CD14-positive monocyte (primary cell): ENCODE data around the gene HHIPL2. TPM values are rescaled to one million over a fixed set of nuclear protein-coding genes. Genes with fewer than 3 reads are reported as not detected.
A peak's percentile ranks its signal among the peaks of the same experiment; 100 is the strongest.

Experiments used
- DNase-seq, 3 donors: peaks; one replicate each; pipeline ENCODE4 v3.0.0-alpha.2; 2011 to 2022
- H2AFZ ChIP-seq: 2 replicates; pipeline ENCODE4 v1.6.0; 2012; ENCODE audit warnings: mild to moderate bottlenecking, low read depth, low read length, inconsistent platforms; ENCODE audit not compliant: insufficient read depth, poor library complexity, severe bottlenecking
- H3K27ac ChIP-seq, 2 donors: 1 replicate in 1 of 2; 2 replicates in 1 of 2; pipeline ENCODE4 v1.5.1; 2012 to 2013; ENCODE audit warnings: low read length in 2 of 2, control low read depth in 1 of 2, inconsistent platforms in 1 of 2, low read depth in 1 of 2, mild to moderate bottlenecking in 1 of 2
- H3K27me3 ChIP-seq, 2 donors: one replicate each; pipeline versions ENCODE4 v1.6.0 to v1.6.1; 2011 to 2013; ENCODE audit warnings: low read length in 2 of 2; ENCODE audit not compliant: control insufficient read depth in 2 of 2, insufficient read depth in 2 of 2
- H3K36me3 ChIP-seq, 2 donors: replicated peaks in 1 of 2; 1 replicate in 1 of 2; 2 replicates in 1 of 2; pipeline versions ENCODE4 v1.5.1 to v1.6.1; 2012 to 2013; ENCODE audit warnings: low read length in 2 of 2, control low read depth in 1 of 2, inconsistent platforms in 1 of 2, mild to moderate bottlenecking in 1 of 2; ENCODE audit not compliant: insufficient read depth in 2 of 2, control insufficient read depth in 1 of 2
- H3K4me1 ChIP-seq, 2 donors: 1 replicate in 1 of 2; 2 replicates in 1 of 2; pipeline versions ENCODE4 v1.5.1 to v1.6.1; 2012 to 2013; ENCODE audit warnings: low read length in 2 of 2, control low read depth in 1 of 2, inconsistent platforms in 1 of 2, mild to moderate bottlenecking in 1 of 2, moderate library complexity in 1 of 2; ENCODE audit not compliant: insufficient read depth in 2 of 2, control insufficient read depth in 1 of 2
- H3K4me2 ChIP-seq: replicated peaks from 2 replicates; pipeline ENCODE3; 2012; ENCODE audit warnings: low read length, moderate library complexity, mild to moderate bottlenecking; ENCODE audit not compliant: poor library complexity, severe bottlenecking; ENCODE audit errors: extremely low read depth
- H3K4me3 ChIP-seq, 3 experiments: fragments of 200-600 bp in 1 of 3; sonication (generic) in 1 of 3; replicated peaks in 1 of 3; 1 replicate in 2 of 3; 2 replicates in 1 of 3; pipeline ENCODE4 v1.5.1; 2011 to 2013; ENCODE audit warnings: low read length in 3 of 3, mild to moderate bottlenecking in 3 of 3, control low read depth in 2 of 3, low read depth in 2 of 3, inconsistent platforms in 1 of 3, moderate library complexity in 1 of 3
- H3K79me2 ChIP-seq: 2 replicates; pipeline ENCODE4 v1.6.0; 2012; ENCODE audit warnings: mild to moderate bottlenecking, control low read depth, inconsistent platforms, low read length, moderate library complexity; ENCODE audit not compliant: insufficient read depth
- H3K9ac ChIP-seq: 2 replicates; pipeline ENCODE4 v1.6.0; 2017; ENCODE audit warnings: low read length, mild to moderate bottlenecking; ENCODE audit not compliant: insufficient read depth, poor library complexity, severe bottlenecking
- H3K9me3 ChIP-seq, 2 donors: replicated peaks in 1 of 2; 1 replicate in 1 of 2; 2 replicates in 1 of 2; pipeline versions ENCODE4 v1.5.1 to v1.6.1; 2012 to 2013; ENCODE audit warnings: low read length in 2 of 2, control low read depth in 1 of 2; ENCODE audit not compliant: control insufficient read depth in 1 of 2, insufficient read depth in 1 of 2
- H4K20me1 ChIP-seq: 2 replicates; pipeline ENCODE4 v1.6.0; 2012; ENCODE audit warnings: mild to moderate bottlenecking, low read length, control low read depth, moderate library complexity; ENCODE audit not compliant: insufficient read depth
- H3K27ac Mint-ChIP-seq, 7 donors: one replicate each; pipeline ENCODE4 v1.8.0; 2020; ENCODE audit warnings: mild to moderate bottlenecking in 7 of 7, mixed read lengths in 7 of 7, moderate library complexity in 6 of 7, inconsistent platforms in 2 of 7
- H3K27me3 Mint-ChIP-seq, 3 donors: one replicate each; pipeline ENCODE4 v1.8.0; 2021 to 2022; ENCODE audit warnings: low read depth in 3 of 3, mild to moderate bottlenecking in 3 of 3, mixed read lengths in 3 of 3, moderate library complexity in 3 of 3, inconsistent platforms in 1 of 3
- H3K36me3 Mint-ChIP-seq, 2 donors: one replicate each; pipeline ENCODE4 v1.8.0; 2020; ENCODE audit warnings: mixed read lengths in 2 of 2, inconsistent platforms in 1 of 2, mild to moderate bottlenecking in 1 of 2
- H3K4me1 Mint-ChIP-seq: one replicate; pipeline ENCODE4 v1.8.0; 2020; ENCODE audit warnings: mild to moderate bottlenecking, mixed read lengths
- H3K4me3 Mint-ChIP-seq, 2 donors: one replicate each; pipeline ENCODE4 v1.8.0; 2020; ENCODE audit warnings: mild to moderate bottlenecking in 2 of 2, mixed read lengths in 2 of 2, moderate library complexity in 1 of 2
- H3K9me3 Mint-ChIP-seq, 7 donors: one replicate each; pipeline ENCODE4 v1.8.0; 2020 to 2022; ENCODE audit warnings: mixed read lengths in 7 of 7, mild to moderate bottlenecking in 6 of 7, moderate library complexity in 6 of 7, inconsistent platforms in 2 of 7
- WGBS: methylation state at CpG from one replicate; pipeline ENCODE4 v1.1.5; 2013; ENCODE audit warnings: missing lambda C conversion rate; ENCODE audit not compliant: insufficient coverage; 5-methylcytosine and 5-hydroxymethylcytosine counted together
- intact Hi-C, 2 donors: fragments of 100-400 bp; cut with micrococcal nuclease; formaldehyde crosslinking; loops; one replicate each; pipeline versions ENCODE4 v1.15.0 to v1.15.1; 2023
- polyA plus RNA-seq, 3 donors: library from polyadenylated mRNA; depleted of rRNA in 1 of 3; unstranded in 2 of 3; stranded (reverse) in 1 of 3; fragments of 300-500 nt in 2 of 3; fragments of >200 nt in 1 of 3; fragmentation: Illumina TruSeq in 2 of 3; gene quantifications; 1 replicate in 2 of 3; 2 replicates in 1 of 3; pipeline ENCODE4 v1.2.3, GENCODE V29; 2012 to 2021
- TF ChIP-seq, protein P1 (sequence below): fragments of 200-600 bp; IDR thresholded peaks from one replicate; pipeline ENCODE4 v1.8.0; 2022; ENCODE audit warnings: antibody characterized with exemption, mild to moderate bottlenecking

Gene HHIPL2
- polyA plus RNA-seq, 3 donors: 0.08 TPM; not detected in 2

DNA sequence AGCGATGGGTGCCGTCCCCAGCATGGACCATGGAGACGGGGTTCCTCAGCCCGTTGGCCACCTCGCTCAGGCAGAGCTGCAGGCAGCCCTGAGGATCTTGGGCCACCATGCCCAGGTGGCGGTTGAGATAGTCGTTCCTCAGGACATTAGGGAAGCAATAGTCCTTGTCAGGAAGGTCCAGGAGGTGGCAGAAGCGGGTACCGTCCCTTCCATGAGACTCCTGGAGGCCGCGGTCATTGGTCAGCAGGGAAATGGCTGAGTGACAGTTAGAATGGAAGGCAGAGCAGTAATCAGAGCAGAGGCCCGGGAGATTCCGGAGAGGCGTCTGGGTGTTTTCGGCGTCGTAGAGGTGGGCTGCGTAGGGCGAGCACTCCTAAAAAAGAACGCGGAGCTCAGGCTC is 4.1 kb downstream of the HHIPL2 start:
- H3K4me1 ChIP-seq: no peaks in the 10 kb centered on the region
- TF ChIP-seq, protein P1, sequence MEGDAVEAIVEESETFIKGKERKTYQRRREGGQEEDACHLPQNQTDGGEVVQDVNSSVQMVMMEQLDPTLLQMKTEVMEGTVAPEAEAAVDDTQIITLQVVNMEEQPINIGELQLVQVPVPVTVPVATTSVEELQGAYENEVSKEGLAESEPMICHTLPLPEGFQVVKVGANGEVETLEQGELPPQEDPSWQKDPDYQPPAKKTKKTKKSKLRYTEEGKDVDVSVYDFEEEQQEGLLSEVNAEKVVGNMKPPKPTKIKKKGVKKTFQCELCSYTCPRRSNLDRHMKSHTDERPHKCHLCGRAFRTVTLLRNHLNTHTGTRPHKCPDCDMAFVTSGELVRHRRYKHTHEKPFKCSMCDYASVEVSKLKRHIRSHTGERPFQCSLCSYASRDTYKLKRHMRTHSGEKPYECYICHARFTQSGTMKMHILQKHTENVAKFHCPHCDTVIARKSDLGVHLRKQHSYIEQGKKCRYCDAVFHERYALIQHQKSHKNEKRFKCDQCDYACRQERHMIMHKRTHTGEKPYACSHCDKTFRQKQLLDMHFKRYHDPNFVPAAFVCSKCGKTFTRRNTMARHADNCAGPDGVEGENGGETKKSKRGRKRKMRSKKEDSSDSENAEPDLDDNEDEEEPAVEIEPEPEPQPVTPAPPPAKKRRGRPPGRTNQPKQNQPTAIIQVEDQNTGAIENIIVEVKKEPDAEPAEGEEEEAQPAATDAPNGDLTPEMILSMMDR: no peak
- no peaks in the 10 kb centered on the region for H3K79me2 ChIP-seq
- 89% methylated on average over 18 of the region's 21 CpGs for WGBS
- H3K27ac Mint-ChIP-seq: peak overlapping the region in 2 of 7 donors; percentile 10 to 25
- no peak overlapping the region for H3K27ac ChIP-seq
- H3K4me3 ChIP-seq: no peak overlapping the region
- H3K9me3 Mint-ChIP-seq: peaks cover 0 to 2% (median 0%) of the 10 kb centered on the region in 7 donors
- H3K36me3 ChIP-seq: no peaks in the 10 kb centered on the region
- peaks cover 5% of the 10 kb centered on the region for H3K4me1 Mint-ChIP-seq
- H2AFZ ChIP-seq: no peak overlapping the region
- no peak overlapping the region for H3K9ac ChIP-seq
- no peaks in the 10 kb centered on the region for H3K36me3 Mint-ChIP-seq
- H3K4me2 ChIP-seq: no peak overlapping the region
- peaks cover 4 to 14% (median 7%) of the 10 kb centered on the region in 3 donors for H3K27me3 Mint-ChIP-seq
- intact Hi-C loops: no loop called here
- peaks cover 0 to 4% of the 10 kb centered on the region in 2 donors for H3K27me3 ChIP-seq
- H3K9me3 ChIP-seq: no peaks in the 10 kb centered on the region
- no peaks in the 10 kb centered on the region for H4K20me1 ChIP-seq
- no peak for DNase-seq
- H3K4me3 Mint-ChIP-seq: no peak overlapping the region

GRCh38 chr1:222540598-222540995 is 7.3 kb downstream of the HHIPL2 start:
- TF ChIP-seq, protein P1: no peak
- Histone ChIP-seq H2AFZ (no peak overlapping the region), H3K27ac (no peak overlapping the region), H3K4me2 (no peak overlapping the region), H3K9me3 (no peaks in the 10 kb centered on the region), H3K9ac (no peak overlapping the region), H3K79me2 (no peaks in the 10 kb centered on the region), H4K20me1 (no peaks in the 10 kb centered on the region), H3K36me3 (no peaks in the 10 kb centered on the region), H3K4me3 (no peak overlapping the region), H3K4me1 (no peaks in the 10 kb centered on the region), H3K27me3 (no peaks in the 10 kb centered on the region)
- Mint-ChIP-seq H3K9me3 (peaks cover 0 to 2% (median 0%) of the 10 kb centered on the region in 7 donors), H3K36me3 (no peaks in the 10 kb centered on the region), H3K4me1 (peaks cover 2% of the 10 kb centered on the region), H3K27ac (no peak overlapping the region), H3K4me3 (no peak overlapping the region), H3K27me3 (peaks cover 3 to 6% (median 4%) of the 10 kb centered on the region in 3 donors)
- intact Hi-C loops: no loop called here
- WGBS: 90% methylated on average over 2 of the region's 2 CpGs
- no peak for DNase-seq
